ENCODE data around the gene PITPNM2. TPM values are rescaled to one million over a fixed set of nuclear protein-coding genes. Genes with fewer than 3 reads are reported as not detected.
A peak's percentile ranks its signal among the peaks of the same experiment; 100 is the strongest.

Gene PITPNM2
- total RNA-seq, 2 experiments from 2014 or later, result 37.3 to 38.3 TPM

DNA sequence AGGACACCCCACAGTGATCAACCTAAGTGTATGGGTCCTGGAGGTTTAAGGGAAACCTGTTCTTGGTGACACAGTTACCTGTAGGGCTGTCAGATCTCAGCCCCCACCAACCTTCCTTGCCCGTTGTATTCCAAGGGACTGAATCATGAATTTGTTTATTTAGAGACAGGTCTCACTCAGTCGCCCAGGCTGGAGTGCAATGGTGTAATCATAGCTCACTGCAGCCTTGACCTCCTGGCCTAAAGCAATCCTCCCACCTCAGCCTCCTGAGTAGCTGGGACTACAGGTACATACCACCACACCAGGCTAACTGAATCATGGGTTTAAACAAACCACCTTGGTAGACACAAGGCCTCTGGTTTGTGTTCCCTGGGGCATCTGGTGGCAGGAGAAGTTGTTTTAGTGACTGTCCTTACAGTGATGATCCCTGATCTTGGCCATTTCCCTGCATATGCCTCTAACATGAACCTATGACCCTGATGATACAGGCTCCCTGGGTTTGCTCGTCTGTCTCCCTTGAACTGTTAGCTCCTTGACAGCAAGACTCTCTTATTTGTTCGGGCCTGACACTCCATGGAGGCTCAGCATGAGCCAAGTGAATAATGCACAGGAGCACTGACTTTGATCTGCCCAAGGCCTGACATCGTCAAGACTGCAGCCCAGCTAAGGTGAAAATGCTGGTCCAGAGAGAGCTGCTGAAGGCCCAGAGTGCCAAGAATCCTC is 47.9 kb downstream of the PITPNM2 start:
- POLR2A ChIA-PET, result interaction anchor here (0.8 to 2.5 kb wide), 4 partner anchors 12 to 29 kb away, joined by 3 to 13 read pairs (median 4); no protein-coding TSS in a partner anchor
- peak overlapping the region; percentile 55 for H3K27ac Mint-ChIP-seq
- DNase-seq, result no peak
- H3K4me3 Mint-ChIP-seq, result no peak overlapping the region
- TF ChIP-seq, protein P1, sequence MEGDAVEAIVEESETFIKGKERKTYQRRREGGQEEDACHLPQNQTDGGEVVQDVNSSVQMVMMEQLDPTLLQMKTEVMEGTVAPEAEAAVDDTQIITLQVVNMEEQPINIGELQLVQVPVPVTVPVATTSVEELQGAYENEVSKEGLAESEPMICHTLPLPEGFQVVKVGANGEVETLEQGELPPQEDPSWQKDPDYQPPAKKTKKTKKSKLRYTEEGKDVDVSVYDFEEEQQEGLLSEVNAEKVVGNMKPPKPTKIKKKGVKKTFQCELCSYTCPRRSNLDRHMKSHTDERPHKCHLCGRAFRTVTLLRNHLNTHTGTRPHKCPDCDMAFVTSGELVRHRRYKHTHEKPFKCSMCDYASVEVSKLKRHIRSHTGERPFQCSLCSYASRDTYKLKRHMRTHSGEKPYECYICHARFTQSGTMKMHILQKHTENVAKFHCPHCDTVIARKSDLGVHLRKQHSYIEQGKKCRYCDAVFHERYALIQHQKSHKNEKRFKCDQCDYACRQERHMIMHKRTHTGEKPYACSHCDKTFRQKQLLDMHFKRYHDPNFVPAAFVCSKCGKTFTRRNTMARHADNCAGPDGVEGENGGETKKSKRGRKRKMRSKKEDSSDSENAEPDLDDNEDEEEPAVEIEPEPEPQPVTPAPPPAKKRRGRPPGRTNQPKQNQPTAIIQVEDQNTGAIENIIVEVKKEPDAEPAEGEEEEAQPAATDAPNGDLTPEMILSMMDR (IDR thresholded peaks at IDR 0.05), result no peak
- Histone ChIP-seq H3K36me3 (ENCODE audit: insufficient read depth, low read length) (no peaks in the 10 kb centered on the region), H3K27ac (ENCODE audit: low read depth in 1 of 2, low read length in 2 of 2) (no peak overlapping the region), H3K4me3 (ENCODE audit: low read length) (no peak overlapping the region), H3K27me3 (ENCODE audit: control insufficient read depth in 1 of 2, insufficient read depth in 2 of 2, low read length in 2 of 2) (no peaks in the 10 kb centered on the region), H3K9me3 (ENCODE audit: control insufficient read depth in 1 of 2, insufficient read depth in 1 of 2, low read length in 2 of 2) (no peaks in the 10 kb centered on the region), H3K4me1 (ENCODE audit: insufficient read depth, low read length) (peaks cover 46% of the 10 kb centered on the region)
- no peaks in the 10 kb centered on the region for H3K9me3 Mint-ChIP-seq
- H3K4me1 Mint-ChIP-seq (ENCODE audit: low read depth), result peaks cover 60% of the 10 kb centered on the region
- ATAC-seq (ENCODE audit: poor library complexity), result no peak
- intact Hi-C loops (cut with DNase I, micrococcal nuclease), result no loop called here
- H3K27me3 Mint-ChIP-seq, result no peaks in the 10 kb centered on the region
- CTCF ChIA-PET, result no interaction called here
- H3K36me3 Mint-ChIP-seq (ENCODE audit: low read depth), result peaks cover 17% of the 10 kb centered on the region

DNA sequence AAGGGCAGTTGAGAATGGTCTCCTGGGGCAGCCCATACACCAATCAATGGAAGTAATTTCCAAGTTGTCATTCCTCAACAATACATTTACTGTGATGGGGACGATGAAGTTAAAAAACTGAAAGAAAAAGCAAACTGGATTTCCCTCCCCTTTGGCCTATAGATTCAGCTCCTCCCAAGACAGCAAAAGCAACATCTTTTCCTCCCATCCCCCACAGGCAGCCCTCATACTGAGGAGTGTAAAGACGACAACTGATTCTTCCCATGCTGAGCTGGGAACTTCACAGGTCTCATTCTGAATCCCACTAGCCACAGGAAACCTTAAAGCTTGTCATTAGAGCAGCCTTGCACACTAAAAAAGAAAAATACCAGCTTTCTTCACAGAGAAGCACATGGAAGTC is 48.5 kb downstream of the PITPNM2 start:
- H3K36me3 Mint-ChIP-seq (ENCODE audit: low read depth), result peaks cover 15% of the 10 kb centered on the region
- CTCF ChIA-PET, result no interaction called here
- ATAC-seq (ENCODE audit: poor library complexity) (no peak), DNase-seq (no peak)
- no peaks in the 10 kb centered on the region for H3K9me3 ChIP-seq (ENCODE audit: control insufficient read depth in 1 of 2, insufficient read depth in 1 of 2, low read length in 2 of 2)
- TF ChIP-seq, protein P1 (IDR thresholded peaks at IDR 0.05), result no peak
- H3K4me1 Mint-ChIP-seq (ENCODE audit: low read depth), result peaks cover 54% of the 10 kb centered on the region
- no peak overlapping the region for H3K4me3 ChIP-seq (ENCODE audit: low read length)
- no peaks in the 10 kb centered on the region for H3K27me3 Mint-ChIP-seq
- H3K27ac Mint-ChIP-seq, result peak overlapping the region; percentile 55
- H3K9me3 Mint-ChIP-seq, result no peaks in the 10 kb centered on the region
- H3K4me1 ChIP-seq (ENCODE audit: insufficient read depth, low read length), result peaks cover 41% of the 10 kb centered on the region
- no peak overlapping the region for H3K27ac ChIP-seq (ENCODE audit: low read depth in 1 of 2, low read length in 2 of 2)
- no peak overlapping the region for H3K4me3 Mint-ChIP-seq
- no peaks in the 10 kb centered on the region for H3K27me3 ChIP-seq (ENCODE audit: control insufficient read depth in 1 of 2, insufficient read depth in 2 of 2, low read length in 2 of 2)
- intact Hi-C loops (cut with DNase I, micrococcal nuclease), result no loop called here
- POLR2A ChIA-PET, result interaction anchor here (1.0 to 2.5 kb wide), 3 partner anchors 13 to 30 kb away, joined by 4 to 13 read pairs (median 7); no protein-coding TSS in a partner anchor
- H3K36me3 ChIP-seq (ENCODE audit: insufficient read depth, low read length), result no peaks in the 10 kb centered on the region

DNA sequence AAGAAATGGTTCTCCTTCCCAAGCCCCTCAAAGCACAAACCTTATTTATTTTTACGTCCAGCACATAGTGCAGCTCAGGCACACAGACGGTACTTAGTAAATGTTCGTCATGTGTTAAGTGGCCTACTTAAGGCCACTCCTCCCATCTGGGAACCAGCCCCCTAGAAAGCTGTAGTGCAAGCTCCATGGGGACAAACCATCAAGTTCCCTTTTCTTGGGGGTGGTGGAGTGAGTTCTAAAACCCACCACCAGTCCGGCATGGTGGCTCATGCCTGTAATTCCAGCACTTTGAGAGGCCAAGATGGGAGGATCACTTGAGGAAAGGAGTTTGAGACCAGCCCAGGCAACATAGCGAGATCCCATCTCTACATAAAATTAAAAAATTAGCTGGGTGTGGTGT is 49.4 kb downstream of the PITPNM2 start:
- peaks cover 46% of the 10 kb centered on the region for H3K4me1 Mint-ChIP-seq (ENCODE audit: low read depth)
- ChIA-PET CTCF (no interaction called here), POLR2A (interaction anchor here (1.6 to 2.5 kb wide), 2 partner anchors 14 to 19 kb away, joined by 7 to 13 read pairs; no protein-coding TSS in a partner anchor)

More for the DNA sequence above, 49.4 kb downstream of the PITPNM2 start:
- ATAC-seq (ENCODE audit: poor library complexity), result no peak
- Mint-ChIP-seq H3K9me3 (no peaks in the 10 kb centered on the region), H3K36me3 (ENCODE audit: low read depth) (peaks cover 7% of the 10 kb centered on the region), H3K4me3 (no peak overlapping the region), H3K27ac (no peak overlapping the region), H3K27me3 (no peaks in the 10 kb centered on the region)
- H3K9me3 ChIP-seq (ENCODE audit: control insufficient read depth in 1 of 2, insufficient read depth in 1 of 2, low read length in 2 of 2), result no peaks in the 10 kb centered on the region
- no peak overlapping the region for H3K27ac ChIP-seq (ENCODE audit: low read depth in 1 of 2, low read length in 2 of 2)
- no peak for DNase-seq
- no peak overlapping the region for H3K4me3 ChIP-seq (ENCODE audit: low read length)
- peaks cover 32% of the 10 kb centered on the region for H3K4me1 ChIP-seq (ENCODE audit: insufficient read depth, low read length)
- H3K27me3 ChIP-seq (ENCODE audit: control insufficient read depth in 1 of 2, insufficient read depth in 2 of 2, low read length in 2 of 2), result no peaks in the 10 kb centered on the region
- intact Hi-C loops (cut with DNase I, micrococcal nuclease), result no loop called here
- H3K36me3 ChIP-seq (ENCODE audit: insufficient read depth, low read length), result no peaks in the 10 kb centered on the region
- TF ChIP-seq, protein P1 (IDR thresholded peaks at IDR 0.05), result no peak

Other genes with a start within 250 kb of the PITPNM2 start
- 1 to 10 TPM; 5.4 to 6.2 TPM for gene ABCB9, start 184.6 kb downstream of the PITPNM2 start, total RNA-seq
- 10 to 100 TPM; 12.0 to 14.9 TPM for gene OGFOD2, start 175.8 kb downstream of the PITPNM2 start, total RNA-seq
- 100 to 1,000 TPM; 140 to 142 TPM for gene ARL6IP4, start 170.4 kb downstream of the PITPNM2 start, total RNA-seq
- 10 to 100 TPM; 80.9 to 84.5 TPM for gene MPHOSPH9, start 82.1 kb upstream of the PITPNM2 start, total RNA-seq
- gene MTRFR, start 82.3 kb upstream of the PITPNM2 start, total RNA-seq, result 10 to 100 TPM; 43.2 to 44.5 TPM
- gene CDK2AP1, start 120.8 kb upstream of the PITPNM2 start, total RNA-seq, result 1 to 10 TPM; 2.9 to 3.5 TPM
- gene SBNO1, start 213.8 kb upstream of the PITPNM2 start, total RNA-seq, result 10 to 100 TPM; 21.3 to 21.9 TPM
- 10 to 100 TPM; 28.3 to 30.9 TPM for gene KMT5A, start 233.0 kb upstream of the PITPNM2 start, total RNA-seq